ENCODE measurements around the gene KCTD1.

DNA sequence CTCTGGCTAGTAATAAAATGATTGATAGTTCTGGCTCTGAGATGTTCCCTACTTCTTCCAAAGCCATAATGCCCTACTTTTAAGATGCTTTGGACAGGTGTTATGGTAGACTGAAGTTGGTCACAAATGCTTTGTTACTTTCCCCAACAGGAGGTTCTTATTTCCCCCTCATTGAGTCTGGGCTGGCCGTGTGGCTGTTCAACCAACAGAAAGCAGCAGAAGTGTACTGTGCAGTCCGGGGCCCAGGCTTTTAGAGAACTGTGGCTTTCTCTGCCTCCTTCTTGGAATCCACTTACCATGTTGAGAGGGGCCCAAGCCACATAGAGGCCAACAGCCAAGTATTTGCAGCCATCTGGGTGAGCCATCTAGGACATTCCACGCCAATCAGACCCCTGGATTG lies 94.2 kb downstream of the KCTD1 start:
- TF ChIP-seq YY1 (IDR thresholded peaks at IDR 0.05) (no peak), TAF1 (conservative IDR thresholded peaks at IDR 0.05) (no peak)
